DND-41 (cell line): ENCODE measurements around the gene ROCK2.

ENCODE experiments used
- EZH2 ChIP-seq: IDR thresholded peaks from 3 replicates; pipeline ENCODE4 v1.6.1; 2012; ENCODE audit warnings: borderline replicate concordance, low read depth, mild to moderate bottlenecking, moderate library complexity, low read length, inconsistent platforms; ENCODE audit not compliant: severe bottlenecking
- TF ChIP-seq, protein P1 (sequence below): IDR thresholded peaks from 2 replicates; pipeline ENCODE4 v1.5.1; 2012; ENCODE audit warnings: borderline replicate concordance, low read length, moderate library complexity, mild to moderate bottlenecking; ENCODE audit not compliant: poor library complexity, severe bottlenecking; ENCODE audit errors: extremely low read depth

DNA sequence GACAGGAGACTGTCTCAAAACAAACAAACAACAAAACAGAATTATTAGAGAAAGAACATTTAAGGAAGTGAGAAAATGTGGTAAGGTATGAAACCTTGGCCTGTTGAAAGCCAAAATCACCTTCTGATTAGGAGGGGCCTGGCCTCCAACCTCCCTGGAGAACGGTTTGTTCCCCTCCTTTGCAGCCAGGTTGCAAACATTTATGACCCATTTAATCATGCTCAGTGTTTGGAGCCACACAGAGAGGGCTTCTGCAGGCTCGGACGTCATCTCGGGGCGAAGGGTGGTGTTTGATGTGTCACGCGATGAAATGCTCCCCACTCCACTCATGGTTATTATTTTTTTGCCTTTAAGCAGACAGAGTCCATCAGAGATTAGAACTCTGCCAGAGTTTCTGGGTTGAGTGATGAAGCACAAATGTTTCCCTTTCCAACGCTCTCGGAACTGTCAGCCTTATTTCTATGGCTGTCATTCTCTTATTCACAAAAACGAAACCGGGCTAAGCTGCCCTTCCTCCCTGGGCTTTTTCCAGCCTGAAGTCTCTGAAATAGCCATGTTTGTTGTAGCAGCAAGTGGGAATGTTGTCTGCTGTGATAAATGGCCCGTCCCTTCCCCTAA, 33.6 kb upstream of the ROCK2 start:
- TF ChIP-seq, protein P1, sequence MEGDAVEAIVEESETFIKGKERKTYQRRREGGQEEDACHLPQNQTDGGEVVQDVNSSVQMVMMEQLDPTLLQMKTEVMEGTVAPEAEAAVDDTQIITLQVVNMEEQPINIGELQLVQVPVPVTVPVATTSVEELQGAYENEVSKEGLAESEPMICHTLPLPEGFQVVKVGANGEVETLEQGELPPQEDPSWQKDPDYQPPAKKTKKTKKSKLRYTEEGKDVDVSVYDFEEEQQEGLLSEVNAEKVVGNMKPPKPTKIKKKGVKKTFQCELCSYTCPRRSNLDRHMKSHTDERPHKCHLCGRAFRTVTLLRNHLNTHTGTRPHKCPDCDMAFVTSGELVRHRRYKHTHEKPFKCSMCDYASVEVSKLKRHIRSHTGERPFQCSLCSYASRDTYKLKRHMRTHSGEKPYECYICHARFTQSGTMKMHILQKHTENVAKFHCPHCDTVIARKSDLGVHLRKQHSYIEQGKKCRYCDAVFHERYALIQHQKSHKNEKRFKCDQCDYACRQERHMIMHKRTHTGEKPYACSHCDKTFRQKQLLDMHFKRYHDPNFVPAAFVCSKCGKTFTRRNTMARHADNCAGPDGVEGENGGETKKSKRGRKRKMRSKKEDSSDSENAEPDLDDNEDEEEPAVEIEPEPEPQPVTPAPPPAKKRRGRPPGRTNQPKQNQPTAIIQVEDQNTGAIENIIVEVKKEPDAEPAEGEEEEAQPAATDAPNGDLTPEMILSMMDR = no peak
- TF ChIP-seq EZH2 = no peak
